ENCODE measurements around the gene ROPN1L.

The ROPN1L gene

GRCh38 chr5:10466446-10467073 is 24.9 kb downstream of the ROPN1L start:
- Histone ChIP-seq H3K4me1 (ENCODE audit: control insufficient read depth, insufficient read depth, low read length, poor library complexity, severe bottlenecking) (no peaks in the 10 kb centered on the region), H3K4me3 (ENCODE audit: insufficient read depth, low read depth, low read length, poor library complexity, severe bottlenecking) (no peak overlapping the region), H3K36me3 (ENCODE audit: control insufficient read depth, insufficient read depth, low read length) (no peaks in the 10 kb centered on the region), H3K27ac (ENCODE audit: insufficient read depth, low read length, poor library complexity, severe bottlenecking) (no peak overlapping the region), H3K27me3 (replicated peaks; ENCODE audit: control insufficient read depth, insufficient read depth, low read length, poor library complexity, severe bottlenecking) (no peaks in the 10 kb centered on the region), H3K9me3 (ENCODE audit: control insufficient read depth, low read length) (no peaks in the 10 kb centered on the region)
- no peak for DNase-seq

DNA sequence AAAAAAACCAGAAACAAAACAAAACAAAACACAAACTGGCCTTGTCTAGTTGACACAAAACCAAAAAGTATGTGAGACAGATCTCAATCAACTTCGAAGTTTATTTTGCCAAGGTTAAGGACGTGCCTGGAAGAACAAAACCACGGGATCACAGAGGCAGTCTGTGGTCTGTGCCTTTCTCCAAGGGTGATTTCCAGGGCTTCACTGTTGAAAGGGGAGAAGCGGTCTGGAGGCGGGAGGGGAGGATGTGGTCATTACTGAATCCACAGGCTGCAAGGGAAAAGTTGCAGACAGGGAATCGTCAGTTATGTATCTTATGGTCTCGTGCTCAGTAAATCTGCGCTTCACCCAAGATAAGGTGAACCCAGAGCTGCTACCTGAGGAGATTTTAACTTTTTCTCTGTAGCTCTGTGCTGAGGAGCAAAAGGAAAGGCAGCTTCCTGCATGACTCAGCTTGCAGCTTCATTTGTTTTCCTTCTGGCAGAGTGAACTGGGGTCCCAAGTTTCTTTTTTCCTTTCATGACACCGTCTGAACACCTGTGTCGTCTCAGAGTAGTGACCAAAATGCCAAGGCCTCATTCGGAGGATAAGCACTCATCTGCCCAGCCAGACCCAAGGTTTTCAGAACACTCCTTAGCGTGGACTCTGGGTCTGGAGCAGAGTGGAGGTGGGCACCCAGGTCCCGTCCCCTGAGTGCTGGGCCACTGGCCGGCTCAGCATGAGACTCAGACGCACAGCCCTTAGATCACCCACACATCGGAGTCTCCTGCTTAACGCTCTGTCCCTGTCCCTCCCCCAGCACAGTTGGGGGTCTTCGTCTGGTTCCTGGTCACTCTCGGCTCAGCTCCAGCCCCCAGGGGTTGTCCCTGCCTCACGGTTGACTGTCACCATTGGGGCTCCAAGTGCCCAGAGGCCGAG is 25.9 kb downstream of the ROPN1L start:
- no peaks in the 10 kb centered on the region for H3K27me3 ChIP-seq (replicated peaks; ENCODE audit: control insufficient read depth, insufficient read depth, low read length, poor library complexity, severe bottlenecking)
- H3K9me3 ChIP-seq (ENCODE audit: control insufficient read depth, low read length), result no peaks in the 10 kb centered on the region
- H3K4me3 ChIP-seq (ENCODE audit: insufficient read depth, low read depth, low read length, poor library complexity, severe bottlenecking), result no peak overlapping the region
- no peak overlapping the region for H3K27ac ChIP-seq (ENCODE audit: insufficient read depth, low read length, poor library complexity, severe bottlenecking)
- H3K4me1 ChIP-seq (ENCODE audit: control insufficient read depth, insufficient read depth, low read length, poor library complexity, severe bottlenecking), result no peaks in the 10 kb centered on the region
- H3K36me3 ChIP-seq (ENCODE audit: control insufficient read depth, insufficient read depth, low read length), result no peaks in the 10 kb centered on the region
- no peak for DNase-seq

DNA sequence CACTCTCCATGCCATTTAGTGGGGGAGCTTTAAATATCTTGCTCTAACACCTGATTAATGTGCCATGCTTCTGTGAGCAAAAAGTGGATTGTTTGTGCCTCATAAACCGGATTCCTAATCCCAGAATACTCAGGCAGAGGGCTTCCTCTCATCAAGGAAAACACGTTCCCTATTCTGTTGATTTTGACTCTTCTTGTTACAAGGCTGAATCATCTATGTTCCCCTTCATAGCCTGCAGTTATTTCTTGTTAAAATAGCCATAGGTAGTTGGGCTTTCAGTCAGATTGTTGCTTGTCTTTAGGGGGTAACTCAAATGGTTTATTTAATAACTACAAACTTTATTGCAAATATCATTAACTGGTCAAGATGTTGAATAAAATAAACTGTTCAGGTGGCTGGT is 26.6 kb downstream of the ROPN1L start:
- Histone ChIP-seq H3K4me1 (ENCODE audit: control insufficient read depth, insufficient read depth, low read length, poor library complexity, severe bottlenecking) (no peaks in the 10 kb centered on the region), H3K27ac (ENCODE audit: insufficient read depth, low read length, poor library complexity, severe bottlenecking) (no peak overlapping the region), H3K27me3 (replicated peaks; ENCODE audit: control insufficient read depth, insufficient read depth, low read length, poor library complexity, severe bottlenecking) (no peaks in the 10 kb centered on the region), H3K4me3 (ENCODE audit: insufficient read depth, low read depth, low read length, poor library complexity, severe bottlenecking) (no peak overlapping the region), H3K9me3 (ENCODE audit: control insufficient read depth, low read length) (no peaks in the 10 kb centered on the region), H3K36me3 (ENCODE audit: control insufficient read depth, insufficient read depth, low read length) (no peaks in the 10 kb centered on the region)
- no peak for DNase-seq

DNA sequence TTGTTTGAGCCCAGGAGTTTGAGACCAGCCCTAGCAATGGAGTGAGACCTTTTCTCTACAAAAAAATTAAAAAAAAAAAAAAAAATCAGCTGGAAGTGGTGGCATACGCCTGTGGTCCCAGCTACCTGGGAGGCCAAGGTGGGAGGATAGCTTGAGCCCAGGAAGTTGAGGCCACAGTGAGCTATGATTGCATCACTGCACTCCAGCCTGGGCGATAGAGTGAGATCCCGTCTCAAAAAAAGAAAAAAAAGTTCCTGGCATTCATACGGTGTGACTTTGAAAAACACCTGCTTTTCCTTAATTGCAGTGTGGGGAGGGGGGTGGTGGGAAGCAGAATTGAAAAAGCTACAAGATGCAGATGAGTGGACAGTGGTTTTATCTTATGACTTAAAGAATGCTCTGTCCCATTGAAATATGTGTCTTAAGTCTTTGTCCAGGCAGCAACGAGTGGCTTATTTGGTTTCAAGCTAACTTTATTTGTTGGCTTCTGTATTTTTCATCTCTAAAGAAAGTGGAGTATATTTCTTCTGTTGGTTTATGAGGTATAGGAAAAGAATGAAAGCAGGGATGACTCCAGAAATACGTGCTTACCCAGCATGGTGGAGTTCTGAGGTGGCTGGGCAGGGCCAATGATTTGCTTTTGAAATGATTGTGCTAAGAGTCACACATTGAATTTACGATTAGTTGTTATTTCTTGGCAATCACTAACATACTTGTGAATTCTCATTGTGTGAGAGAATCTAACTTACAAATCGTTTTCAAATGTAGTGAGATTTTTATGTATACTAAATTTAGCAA is 27.8 kb downstream of the ROPN1L start:
- Histone ChIP-seq H3K4me3 (ENCODE audit: insufficient read depth, low read depth, low read length, poor library complexity, severe bottlenecking) (no peak overlapping the region), H3K36me3 (ENCODE audit: control insufficient read depth, insufficient read depth, low read length) (no peaks in the 10 kb centered on the region), H3K9me3 (ENCODE audit: control insufficient read depth, low read length) (no peaks in the 10 kb centered on the region), H3K27me3 (replicated peaks; ENCODE audit: control insufficient read depth, insufficient read depth, low read length, poor library complexity, severe bottlenecking) (no peaks in the 10 kb centered on the region), H3K27ac (ENCODE audit: insufficient read depth, low read length, poor library complexity, severe bottlenecking) (no peak overlapping the region), H3K4me1 (ENCODE audit: control insufficient read depth, insufficient read depth, low read length, poor library complexity, severe bottlenecking) (no peaks in the 10 kb centered on the region)
- no peak for DNase-seq

GRCh38 chr5:10470669-10471068 is 29.0 kb downstream of the ROPN1L start:
- DNase-seq, result no peak
- H3K4me3 ChIP-seq (ENCODE audit: insufficient read depth, low read depth, low read length, poor library complexity, severe bottlenecking), result no peak overlapping the region
- H3K9me3 ChIP-seq (ENCODE audit: control insufficient read depth, low read length), result no peaks in the 10 kb centered on the region
- no peaks in the 10 kb centered on the region for H3K36me3 ChIP-seq (ENCODE audit: control insufficient read depth, insufficient read depth, low read length)
- no peaks in the 10 kb centered on the region for H3K4me1 ChIP-seq (ENCODE audit: control insufficient read depth, insufficient read depth, low read length, poor library complexity, severe bottlenecking)
- H3K27me3 ChIP-seq (replicated peaks; ENCODE audit: control insufficient read depth, insufficient read depth, low read length, poor library complexity, severe bottlenecking), result no peaks in the 10 kb centered on the region
- H3K27ac ChIP-seq (ENCODE audit: insufficient read depth, low read length, poor library complexity, severe bottlenecking), result no peak overlapping the region

DNA sequence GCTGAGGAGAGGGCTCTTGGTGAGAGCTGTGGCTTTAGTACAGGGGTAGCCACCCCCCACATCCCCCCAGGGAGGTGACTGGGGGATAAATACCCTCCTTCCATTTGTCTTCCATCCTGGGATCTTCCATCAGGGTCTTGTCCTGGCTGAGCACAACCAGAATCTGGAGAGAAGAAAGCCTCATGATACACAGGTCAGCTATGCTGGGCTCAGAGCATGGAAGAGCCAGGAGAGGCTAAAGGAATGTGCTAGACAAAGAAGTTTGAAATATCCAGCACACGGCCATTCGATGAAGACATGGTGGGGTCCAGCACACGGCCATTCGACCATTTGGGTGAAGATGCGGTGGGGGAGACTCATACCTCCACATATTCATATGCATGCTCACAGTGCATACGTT is 30.0 kb downstream of the ROPN1L start:
- Histone ChIP-seq H3K27ac (ENCODE audit: insufficient read depth, low read length, poor library complexity, severe bottlenecking) (no peak overlapping the region), H3K27me3 (replicated peaks; ENCODE audit: control insufficient read depth, insufficient read depth, low read length, poor library complexity, severe bottlenecking) (no peaks in the 10 kb centered on the region), H3K9me3 (ENCODE audit: control insufficient read depth, low read length) (no peaks in the 10 kb centered on the region), H3K4me3 (ENCODE audit: insufficient read depth, low read depth, low read length, poor library complexity, severe bottlenecking) (no peak overlapping the region), H3K36me3 (ENCODE audit: control insufficient read depth, insufficient read depth, low read length) (no peaks in the 10 kb centered on the region), H3K4me1 (ENCODE audit: control insufficient read depth, insufficient read depth, low read length, poor library complexity, severe bottlenecking) (no peaks in the 10 kb centered on the region)
- DNase-seq, result no peak

DNA sequence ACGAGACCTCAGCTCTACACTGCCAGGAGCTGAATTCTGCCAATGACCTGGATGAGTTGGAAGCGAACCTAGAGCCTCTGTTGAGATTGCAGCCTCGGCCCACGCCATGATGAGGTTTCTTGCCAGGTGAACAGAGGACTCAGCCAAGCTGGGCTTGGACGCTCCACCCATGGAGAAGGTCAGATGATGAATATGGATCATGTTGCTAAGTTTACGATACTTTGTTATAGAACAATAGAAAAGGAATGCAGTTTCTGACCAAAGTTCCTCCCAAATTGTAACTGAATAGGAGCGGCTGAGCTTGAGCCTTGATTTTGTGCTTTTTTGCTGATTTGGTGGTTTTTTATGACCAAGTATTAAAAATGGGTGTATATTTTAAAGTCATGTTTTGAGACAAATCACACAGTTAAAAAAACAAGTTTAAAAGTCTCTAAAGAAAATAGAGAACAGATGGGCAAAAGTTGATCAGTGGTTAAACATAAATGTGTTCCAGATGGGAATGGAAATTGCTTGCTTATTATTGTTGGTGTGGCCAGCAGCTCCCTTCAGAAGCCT is 32.9 kb downstream of the ROPN1L start:
- Histone ChIP-seq H3K36me3 (ENCODE audit: control insufficient read depth, insufficient read depth, low read length) (no peaks in the 10 kb centered on the region), H3K4me3 (ENCODE audit: insufficient read depth, low read depth, low read length, poor library complexity, severe bottlenecking) (no peak overlapping the region), H3K27ac (ENCODE audit: insufficient read depth, low read length, poor library complexity, severe bottlenecking) (no peak overlapping the region), H3K9me3 (ENCODE audit: control insufficient read depth, low read length) (no peaks in the 10 kb centered on the region), H3K27me3 (replicated peaks; ENCODE audit: control insufficient read depth, insufficient read depth, low read length, poor library complexity, severe bottlenecking) (no peaks in the 10 kb centered on the region), H3K4me1 (ENCODE audit: control insufficient read depth, insufficient read depth, low read length, poor library complexity, severe bottlenecking) (no peaks in the 10 kb centered on the region)
- no peak for DNase-seq

DNA sequence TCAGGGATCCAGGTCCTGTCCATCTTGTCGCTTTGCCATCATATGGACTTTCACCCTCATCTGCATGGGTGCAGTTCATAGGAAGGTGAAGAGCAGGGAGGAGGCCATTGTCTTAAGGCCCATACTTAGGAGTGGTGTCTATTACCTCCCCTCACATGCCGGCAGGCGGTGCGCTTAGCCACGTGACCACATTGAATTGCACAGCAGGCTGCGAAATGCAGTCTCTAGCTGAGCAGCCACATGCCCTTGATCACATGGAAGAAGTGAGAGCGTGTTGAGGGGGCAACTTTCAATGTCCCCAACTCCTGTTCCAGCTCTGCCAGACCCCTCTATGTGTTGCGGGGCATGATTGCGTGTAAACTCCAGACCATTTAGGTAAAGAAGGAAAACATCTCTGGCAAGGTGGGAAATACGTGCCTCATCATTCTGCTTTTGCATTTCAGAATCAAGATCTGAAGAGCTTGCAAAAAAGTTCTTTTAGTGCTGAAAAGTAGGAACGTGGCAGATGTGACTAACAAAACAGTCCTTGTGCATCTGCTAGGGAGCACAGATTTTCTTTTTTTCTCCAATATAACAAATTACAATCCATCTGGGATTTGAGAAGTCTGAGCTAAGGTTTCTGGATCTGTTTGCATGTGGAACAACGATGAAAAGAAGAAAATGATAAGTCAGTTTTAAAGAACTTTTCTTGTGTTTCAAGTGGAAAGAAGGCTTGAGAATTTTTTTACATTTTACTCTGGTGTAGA is 34.4 kb downstream of the ROPN1L start:
- no peak overlapping the region for H3K27ac ChIP-seq (ENCODE audit: insufficient read depth, low read length, poor library complexity, severe bottlenecking)
- no peak overlapping the region for H3K4me3 ChIP-seq (ENCODE audit: insufficient read depth, low read depth, low read length, poor library complexity, severe bottlenecking)
- no peaks in the 10 kb centered on the region for H3K9me3 ChIP-seq (ENCODE audit: control insufficient read depth, low read length)
- no peaks in the 10 kb centered on the region for H3K36me3 ChIP-seq (ENCODE audit: control insufficient read depth, insufficient read depth, low read length)
- no peaks in the 10 kb centered on the region for H3K27me3 ChIP-seq (replicated peaks; ENCODE audit: control insufficient read depth, insufficient read depth, low read length, poor library complexity, severe bottlenecking)
- DNase-seq, result no peak
- no peaks in the 10 kb centered on the region for H3K4me1 ChIP-seq (ENCODE audit: control insufficient read depth, insufficient read depth, low read length, poor library complexity, severe bottlenecking)

DNA sequence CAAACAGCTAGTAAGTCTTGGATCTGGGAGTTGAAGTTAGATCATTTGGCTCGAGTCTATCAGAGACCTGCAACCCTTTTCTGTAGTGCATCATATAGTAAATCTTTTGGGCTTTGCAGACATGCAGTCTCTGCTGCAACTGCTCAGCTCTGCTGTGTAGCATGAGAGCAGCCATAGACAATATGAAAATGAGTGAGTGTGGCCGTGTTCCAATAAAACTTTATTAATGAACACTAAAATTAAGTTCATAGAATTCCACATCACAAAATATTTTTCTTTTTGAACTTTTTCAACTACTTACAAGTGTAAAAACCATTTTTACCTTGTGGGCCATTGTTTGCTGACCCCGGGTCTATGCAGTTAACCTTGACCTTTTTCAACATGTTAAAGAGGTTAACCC is 35.2 kb downstream of the ROPN1L start:
- Histone ChIP-seq H3K36me3 (ENCODE audit: control insufficient read depth, insufficient read depth, low read length) (no peaks in the 10 kb centered on the region), H3K9me3 (ENCODE audit: control insufficient read depth, low read length) (no peaks in the 10 kb centered on the region), H3K27ac (ENCODE audit: insufficient read depth, low read length, poor library complexity, severe bottlenecking) (no peak overlapping the region), H3K4me1 (ENCODE audit: control insufficient read depth, insufficient read depth, low read length, poor library complexity, severe bottlenecking) (no peaks in the 10 kb centered on the region), H3K4me3 (ENCODE audit: insufficient read depth, low read depth, low read length, poor library complexity, severe bottlenecking) (no peak overlapping the region), H3K27me3 (replicated peaks; ENCODE audit: control insufficient read depth, insufficient read depth, low read length, poor library complexity, severe bottlenecking) (no peaks in the 10 kb centered on the region)
- no peak for DNase-seq
